Body of pancreas (tissue), 4 donors: ENCODE data around the gene PLXDC2.

ENCODE experiments used
- POLR2A ChIP-seq, 3 donors: fragments of 450-650 bp; IDR thresholded peaks; one replicate each; pipeline ENCODE4 v1.6.1; 2016; ENCODE audit warnings: antibody characterized with exemption in 3 of 3, mild to moderate bottlenecking in 2 of 3
- TF ChIP-seq, protein P1 (sequence below), 7 experiments: fragments of 450-650 bp in 4 of 7; fragments of 200-600 bp in 3 of 7; sonication (generic) in 3 of 7; IDR thresholded peaks; one replicate each; pipeline ENCODE4 v1.5.1; 2016 to 2019; ENCODE audit warnings: antibody characterized with exemption in 7 of 7

DNA sequence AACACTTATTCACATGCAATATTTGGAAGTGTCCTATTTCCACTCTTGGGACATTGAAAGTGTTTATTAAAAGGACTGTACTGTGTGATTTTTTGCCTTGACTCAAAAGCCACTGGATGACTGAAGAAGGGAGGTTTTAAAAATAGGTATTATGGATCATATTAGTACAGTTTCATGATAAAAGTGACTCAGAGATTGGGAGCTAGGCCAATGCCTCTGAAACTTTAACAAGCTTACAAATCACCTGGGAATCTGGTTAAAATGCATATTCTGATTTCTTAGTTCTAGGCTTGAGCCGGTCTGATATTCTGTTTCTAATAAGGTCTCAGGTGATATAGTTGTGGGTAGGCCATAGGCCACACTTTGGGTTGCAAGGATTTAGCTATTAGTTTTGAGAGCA lies 191.2 kb downstream of the PLXDC2 start:
- TF ChIP-seq POLR2A (IDR thresholded peaks at IDR 0.05): no peak
- TF ChIP-seq, protein P1, sequence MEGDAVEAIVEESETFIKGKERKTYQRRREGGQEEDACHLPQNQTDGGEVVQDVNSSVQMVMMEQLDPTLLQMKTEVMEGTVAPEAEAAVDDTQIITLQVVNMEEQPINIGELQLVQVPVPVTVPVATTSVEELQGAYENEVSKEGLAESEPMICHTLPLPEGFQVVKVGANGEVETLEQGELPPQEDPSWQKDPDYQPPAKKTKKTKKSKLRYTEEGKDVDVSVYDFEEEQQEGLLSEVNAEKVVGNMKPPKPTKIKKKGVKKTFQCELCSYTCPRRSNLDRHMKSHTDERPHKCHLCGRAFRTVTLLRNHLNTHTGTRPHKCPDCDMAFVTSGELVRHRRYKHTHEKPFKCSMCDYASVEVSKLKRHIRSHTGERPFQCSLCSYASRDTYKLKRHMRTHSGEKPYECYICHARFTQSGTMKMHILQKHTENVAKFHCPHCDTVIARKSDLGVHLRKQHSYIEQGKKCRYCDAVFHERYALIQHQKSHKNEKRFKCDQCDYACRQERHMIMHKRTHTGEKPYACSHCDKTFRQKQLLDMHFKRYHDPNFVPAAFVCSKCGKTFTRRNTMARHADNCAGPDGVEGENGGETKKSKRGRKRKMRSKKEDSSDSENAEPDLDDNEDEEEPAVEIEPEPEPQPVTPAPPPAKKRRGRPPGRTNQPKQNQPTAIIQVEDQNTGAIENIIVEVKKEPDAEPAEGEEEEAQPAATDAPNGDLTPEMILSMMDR (IDR thresholded peaks at IDR 0.05): no peak
